Neuronal stem cell (in vitro differentiated cells): ENCODE data around the gene SPDEF.

Source experiments
- DNase-seq: peaks from one replicate; pipeline ENCODE4 v3.0.0-alpha.2; 2013; ENCODE audit warnings: low spot score
- H2AFZ ChIP-seq: one replicate; pipeline ENCODE4 v1.6.1; 2013; ENCODE audit warnings: mild to moderate bottlenecking, low read length, inconsistent platforms
- H2AK5ac ChIP-seq: 2 replicates; pipeline ENCODE4 v1.6.1; 2013; ENCODE audit warnings: low read depth, mild to moderate bottlenecking, inconsistent platforms, low read length, moderate library complexity, mixed read lengths
- H2BK120ac ChIP-seq: 2 replicates; pipeline ENCODE4 v1.6.1; 2013; ENCODE audit warnings: low read depth, mild to moderate bottlenecking, inconsistent platforms, low read length, moderate library complexity, mixed read lengths
- H2BK12ac ChIP-seq: one replicate; pipeline ENCODE4 v1.6.1; 2013; ENCODE audit warnings: low read length, inconsistent platforms
- H2BK15ac ChIP-seq: 2 replicates; pipeline ENCODE4 v1.6.1; 2013; ENCODE audit warnings: mild to moderate bottlenecking, low read length, inconsistent platforms, mixed read lengths
- H2BK5ac ChIP-seq: one replicate; pipeline ENCODE4 v1.6.1; 2013; ENCODE audit warnings: inconsistent platforms, mild to moderate bottlenecking, low read length, moderate library complexity
- H3K14ac ChIP-seq: one replicate; pipeline ENCODE4 v1.6.1; 2013; ENCODE audit warnings: low read length, inconsistent platforms
- H3K18ac ChIP-seq: 2 replicates; pipeline ENCODE4 v1.6.1; 2013; ENCODE audit warnings: low read length, inconsistent platforms
- H3K23ac ChIP-seq: 2 replicates; pipeline ENCODE4 v1.6.1; 2013; ENCODE audit warnings: low read depth, mild to moderate bottlenecking, mixed read lengths, low read length, inconsistent platforms; ENCODE audit not compliant: poor library complexity
- H3K27ac ChIP-seq: replicated peaks from 3 replicates; pipeline ENCODE4 v1.5.1; 2013; ENCODE audit warnings: low read length, inconsistent platforms
- H3K27me3 ChIP-seq, 3 experiments: 2 replicates each; pipeline ENCODE4 v1.6.1; 2013; ENCODE audit warnings: low read length in 3 of 3, mild to moderate bottlenecking in 2 of 3, inconsistent platforms in 1 of 3, low read depth in 1 of 3, mixed read lengths in 1 of 3, moderate library complexity in 1 of 3; ENCODE audit not compliant: control insufficient read depth in 3 of 3, insufficient read depth in 3 of 3
- H3K36me3 ChIP-seq, 2 donors: replicated peaks in 1 of 2; 2 replicates each; pipeline ENCODE4 v1.6.1; 2013; ENCODE audit warnings: low read length in 2 of 2; ENCODE audit not compliant: control insufficient read depth in 2 of 2, insufficient read depth in 2 of 2
- H3K4ac ChIP-seq: 2 replicates; pipeline ENCODE4 v1.6.1; 2013; ENCODE audit warnings: inconsistent platforms, mild to moderate bottlenecking, low read length, moderate library complexity
- H3K4me1 ChIP-seq, 2 donors: 1 replicate in 1 of 2; 2 replicates in 1 of 2; pipeline ENCODE4 v1.6.1; 2013; ENCODE audit warnings: low read length in 2 of 2, low read depth in 1 of 2; ENCODE audit not compliant: control insufficient read depth in 2 of 2, insufficient read depth in 1 of 2
- H3K4me2 ChIP-seq: one replicate; pipeline ENCODE4 v1.6.1; 2013; ENCODE audit warnings: mild to moderate bottlenecking, low read length, inconsistent platforms; ENCODE audit not compliant: insufficient read depth, poor library complexity, severe bottlenecking
- H3K4me3 ChIP-seq, 2 donors: 2 replicates each; pipeline ENCODE4 v1.5.1; 2013; ENCODE audit warnings: low read length in 2 of 2, mild to moderate bottlenecking in 2 of 2, inconsistent platforms in 1 of 2, moderate library complexity in 1 of 2
- H3K79me1 ChIP-seq: one replicate; pipeline ENCODE4 v1.6.1; 2013; ENCODE audit warnings: low read depth, mild to moderate bottlenecking, inconsistent platforms, low read length, moderate library complexity
- H3K9ac ChIP-seq: one replicate; pipeline ENCODE4 v1.6.1; 2013; ENCODE audit warnings: mild to moderate bottlenecking, low read depth, low read length, inconsistent platforms; ENCODE audit not compliant: poor library complexity
- H3K9me3 ChIP-seq, 2 donors: replicated peaks in 1 of 2; 2 replicates each; pipeline versions ENCODE3 to v1.6.1; 2013; ENCODE audit warnings: low read length in 2 of 2, mild to moderate bottlenecking in 2 of 2, inconsistent platforms in 1 of 2, low read depth in 1 of 2, mixed read lengths in 1 of 2, moderate library complexity in 1 of 2; ENCODE audit not compliant: control insufficient read depth in 2 of 2, insufficient read depth in 1 of 2
- H4K8ac ChIP-seq: one replicate; pipeline ENCODE4 v1.6.1; 2013; ENCODE audit warnings: low read depth, mild to moderate bottlenecking, inconsistent platforms, low read length, moderate library complexity
- H4K91ac ChIP-seq: one replicate; pipeline ENCODE4 v1.6.1; 2013; ENCODE audit warnings: low read length, low read depth, mild to moderate bottlenecking, inconsistent platforms; ENCODE audit not compliant: poor library complexity
- WGBS, 2 donors: extraction: QIAGEN DNeasy Blood & Tissue Kit; methylation state at CpG; one replicate each; pipeline ENCODE4 v1.1.7; 2013; ENCODE audit warnings: missing lambda C conversion rate in 2 of 2, mixed read lengths in 1 of 2; ENCODE audit not compliant: insufficient read length in 2 of 2, insufficient replicate concordance in 1 of 2; ENCODE audit errors: extremely low coverage in 2 of 2; 5-methylcytosine and 5-hydroxymethylcytosine counted together

Gene SPDEF

DNA sequence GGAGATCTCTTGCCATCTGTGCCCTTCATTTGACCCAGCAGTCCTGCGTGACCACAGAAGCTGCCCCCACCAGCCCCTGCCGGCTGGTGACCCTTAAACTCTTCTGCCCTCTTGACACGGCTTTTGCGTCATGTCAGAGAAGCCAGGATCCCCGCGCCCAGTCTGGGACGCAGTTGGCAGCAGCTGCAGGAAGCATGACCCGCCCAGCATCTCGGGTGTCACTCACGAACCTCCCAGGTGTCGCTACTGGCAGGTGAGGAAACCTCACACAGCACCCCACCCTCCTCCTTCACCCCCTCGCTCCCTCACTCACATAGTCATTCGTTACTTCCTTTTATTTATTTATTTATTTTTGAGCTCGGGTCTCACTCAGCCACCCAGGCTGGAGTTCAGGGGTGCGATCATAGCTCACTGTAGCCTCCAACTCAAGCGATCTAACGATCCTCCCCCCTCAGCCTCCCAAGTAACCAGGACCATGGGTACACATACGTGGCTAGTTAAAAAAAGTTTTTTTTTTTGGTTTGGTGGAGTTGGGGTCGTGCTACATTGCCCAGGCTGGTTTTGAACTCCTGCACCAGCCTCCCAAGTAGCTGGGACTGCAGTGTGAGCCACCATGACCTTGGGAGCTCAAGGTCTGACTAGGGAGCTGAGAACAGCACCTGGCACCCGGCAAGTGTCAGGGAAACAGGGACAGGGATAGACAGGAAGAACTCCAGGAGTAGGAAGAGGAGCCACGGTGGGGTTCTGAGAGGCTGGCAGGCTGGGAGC, 14.1 kb upstream of the SPDEF start:
- H3K9ac ChIP-seq, result no peak overlapping the region
- H3K4me3 ChIP-seq, result no peak overlapping the region
- no peak overlapping the region for H3K14ac ChIP-seq
- H3K27me3 ChIP-seq, result no peaks in the 10 kb centered on the region
- H3K18ac ChIP-seq, result no peak overlapping the region
- H4K8ac ChIP-seq, result no peak overlapping the region
- no peaks in the 10 kb centered on the region for H3K9me3 ChIP-seq
- H2AK5ac ChIP-seq, result peak overlapping the region; percentile 91
- H4K91ac ChIP-seq, result no peak overlapping the region
- no peak for DNase-seq
- H3K27ac ChIP-seq, result no peak overlapping the region
- H2BK15ac ChIP-seq, result peak overlapping the region; percentile 6
- no peak overlapping the region for H3K4ac ChIP-seq
- H3K79me1 ChIP-seq, result no peaks in the 10 kb centered on the region
- WGBS, 2 donors, result no CpG with 5 or more reads among the region's 21 CpGs
- no peak overlapping the region for H2BK12ac ChIP-seq
- no peak overlapping the region for H2AFZ ChIP-seq
- H2BK120ac ChIP-seq, result no peak overlapping the region
- no peak overlapping the region for H2BK5ac ChIP-seq
- H3K4me2 ChIP-seq, result no peak overlapping the region
- peaks cover 13 to 14% of the 10 kb centered on the region in 2 donors for H3K4me1 ChIP-seq
- peak overlapping the region; percentile 75 for H3K23ac ChIP-seq
- H3K36me3 ChIP-seq, result no peaks in the 10 kb centered on the region

GRCh38 chr6:34569361-34569973, 13.3 kb upstream of the SPDEF start:
- DNase-seq, result no peak
- no peak overlapping the region for H3K9ac ChIP-seq

GRCh38 chr6:34568341-34569201, 12.4 kb upstream of the SPDEF start:
- Histone ChIP-seq H3K14ac (no peak overlapping the region), H2BK120ac (no peak overlapping the region), H3K18ac (peak overlapping the region; percentile 87), H3K9me3 (no peaks in the 10 kb centered on the region), H3K23ac (peak overlapping the region; percentile 77), H3K4me1 (peaks cover 13 to 14% of the 10 kb centered on the region in 2 donors), H2BK15ac (peak overlapping the region; percentile 65), H4K8ac (no peak overlapping the region), H3K4me2 (no peak overlapping the region), H3K79me1 (no peaks in the 10 kb centered on the region), H3K9ac (peak overlapping the region; percentile 34), H3K27ac (no peak overlapping the region), H3K4ac (no peak overlapping the region), H2BK5ac (no peak overlapping the region), H3K27me3 (no peaks in the 10 kb centered on the region), H2BK12ac (no peak overlapping the region), H3K36me3 (no peaks in the 10 kb centered on the region), H2AFZ (no peak overlapping the region), H3K4me3 (no peak overlapping the region), H2AK5ac (peak overlapping the region; percentile 93), H4K91ac (no peak overlapping the region)
- WGBS, 2 donors, result no CpG with 5 or more reads among the region's 12 CpGs
- no peak for DNase-seq

More at GRCh38 chr6:34569361-34569973, 13.3 kb upstream of the SPDEF start:
- Histone ChIP-seq H3K27me3 (no peaks in the 10 kb centered on the region), H4K8ac (no peak overlapping the region), H3K4me3 (no peak overlapping the region), H3K14ac (no peak overlapping the region), H4K91ac (no peak overlapping the region), H3K4me1 (peaks cover 13 to 14% of the 10 kb centered on the region in 2 donors), H2AK5ac (peak overlapping the region; percentile 82), H3K9me3 (no peaks in the 10 kb centered on the region), H2BK12ac (no peak overlapping the region), H3K4me2 (no peak overlapping the region), H3K23ac (no peak overlapping the region), H3K4ac (no peak overlapping the region), H3K79me1 (no peaks in the 10 kb centered on the region), H2BK120ac (no peak overlapping the region), H2BK5ac (no peak overlapping the region), H3K36me3 (no peaks in the 10 kb centered on the region), H3K27ac (no peak overlapping the region), H3K18ac (no peak overlapping the region), H2BK15ac (no peak overlapping the region), H2AFZ (no peak overlapping the region)
- no CpG with 5 or more reads among the region's 5 CpGs for WGBS, 2 donors
